Stimulated activated CD8-positive, alpha-beta memory T cell treated with anti-CD3 and anti-CD28 coated beads, Interleukin-15, amount 100 ng/mL, for 24 hours (primary cell): ENCODE results near the gene TRIM50.
"Not testable (repeated sequence)": the region's sequence is repeated elsewhere in the genome, so short reads cannot be mapped to it uniquely, and the experiment has no call there.

Source experiments
- DNase-seq: peaks from one replicate; pipeline ENCODE4 v3.0.0-alpha.2; 2020; ENCODE audit warnings: low read depth

Gene TRIM50

DNA sequence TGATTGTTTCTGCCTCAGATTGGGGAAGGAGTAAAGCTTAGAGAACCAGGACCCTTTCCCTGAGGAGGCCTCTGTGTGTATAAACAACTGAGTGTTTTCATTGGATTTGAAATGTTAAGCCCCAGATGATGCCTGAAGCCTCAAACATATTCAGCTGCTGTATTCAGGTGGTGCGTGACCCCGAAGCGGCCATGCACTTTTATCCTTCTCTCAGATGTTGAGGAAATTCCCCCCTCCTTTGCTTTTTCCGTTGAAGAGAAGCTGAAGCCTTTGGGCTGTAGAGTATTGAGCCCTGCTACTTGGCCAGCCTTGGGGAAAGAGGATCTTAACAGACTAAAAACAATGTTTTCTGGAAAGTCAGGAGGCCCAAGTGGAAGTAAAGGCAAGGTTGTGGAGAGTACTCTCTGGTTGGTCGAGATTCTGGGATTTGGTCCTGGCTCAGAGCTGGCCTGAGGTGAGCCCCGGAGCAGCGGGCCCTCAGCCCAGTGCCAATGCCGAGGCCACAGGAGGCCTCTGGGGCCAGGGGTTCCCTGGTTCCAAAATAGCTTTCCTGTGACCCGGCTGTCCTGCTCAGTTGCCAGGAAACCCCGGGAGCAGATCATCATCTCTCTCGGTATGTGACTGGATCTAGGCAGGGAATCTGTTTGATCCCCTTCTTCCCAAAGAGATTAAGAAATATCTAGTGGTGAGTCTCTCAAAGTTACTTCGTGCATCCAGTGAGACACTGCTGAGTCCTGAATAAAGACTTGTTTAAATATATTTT, 22.6 kb upstream of the TRIM50 start:
- no peak for DNase-seq

DNA sequence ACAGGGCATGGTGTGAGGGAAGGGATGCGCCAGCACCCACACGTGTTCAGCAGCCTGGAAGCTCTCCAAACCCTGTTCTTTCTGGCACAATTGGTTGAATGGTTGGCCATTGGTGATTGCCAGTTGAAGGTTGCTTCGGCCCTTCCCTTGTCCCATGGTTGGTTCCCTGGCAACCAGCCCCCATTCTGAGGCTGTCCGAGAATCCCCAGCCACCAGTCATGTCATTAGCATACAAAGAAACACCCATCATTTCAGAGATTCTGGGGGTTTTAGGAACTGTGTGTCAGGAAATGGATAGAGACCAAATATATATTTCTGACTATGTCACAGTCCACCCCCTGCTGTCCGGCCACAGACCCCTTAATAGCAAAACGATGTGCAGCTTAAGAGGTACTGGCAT, 21.9 kb upstream of the TRIM50 start:
- no peak for DNase-seq

DNA sequence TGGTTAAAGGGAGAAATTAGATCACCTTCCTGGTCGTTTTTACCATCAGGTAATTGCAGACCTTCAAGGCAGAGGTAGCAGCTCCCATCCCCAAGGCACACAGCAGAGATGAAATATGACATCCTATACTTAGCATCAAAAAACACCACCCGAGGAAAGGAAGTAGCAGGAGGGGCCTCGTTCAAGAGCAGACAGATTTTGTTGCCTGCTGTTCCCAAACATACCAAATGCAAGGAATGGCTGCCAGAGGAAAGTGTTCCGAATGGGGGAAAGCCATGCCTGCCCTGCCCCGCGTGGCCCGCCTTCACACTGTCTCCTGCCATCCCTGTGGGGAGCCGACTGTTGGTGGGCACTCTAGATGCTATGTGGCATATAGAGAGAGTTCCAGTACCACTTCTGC, 18.1 kb upstream of the TRIM50 start:
- DNase-seq: no peak

DNA sequence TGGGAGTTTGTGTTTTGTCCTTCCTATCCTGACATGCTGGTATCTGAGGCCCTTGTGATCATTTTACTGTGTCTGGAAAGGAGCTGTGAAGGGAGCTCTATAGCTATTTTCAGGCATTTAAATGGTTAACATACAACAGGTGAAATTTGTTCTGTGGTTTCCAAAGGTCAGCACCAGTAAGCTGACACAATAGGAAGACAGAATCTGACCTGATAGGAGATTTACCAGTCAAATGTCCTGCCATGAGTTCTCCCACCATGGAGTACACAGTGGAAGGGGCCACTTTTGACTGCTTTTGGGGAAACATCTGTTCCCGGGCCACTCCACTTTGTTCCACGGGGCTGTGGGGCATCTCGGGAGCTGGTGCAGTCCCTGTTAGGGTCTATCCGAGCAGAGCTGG, 17.7 kb upstream of the TRIM50 start:
- DNase-seq: no peak

DNA sequence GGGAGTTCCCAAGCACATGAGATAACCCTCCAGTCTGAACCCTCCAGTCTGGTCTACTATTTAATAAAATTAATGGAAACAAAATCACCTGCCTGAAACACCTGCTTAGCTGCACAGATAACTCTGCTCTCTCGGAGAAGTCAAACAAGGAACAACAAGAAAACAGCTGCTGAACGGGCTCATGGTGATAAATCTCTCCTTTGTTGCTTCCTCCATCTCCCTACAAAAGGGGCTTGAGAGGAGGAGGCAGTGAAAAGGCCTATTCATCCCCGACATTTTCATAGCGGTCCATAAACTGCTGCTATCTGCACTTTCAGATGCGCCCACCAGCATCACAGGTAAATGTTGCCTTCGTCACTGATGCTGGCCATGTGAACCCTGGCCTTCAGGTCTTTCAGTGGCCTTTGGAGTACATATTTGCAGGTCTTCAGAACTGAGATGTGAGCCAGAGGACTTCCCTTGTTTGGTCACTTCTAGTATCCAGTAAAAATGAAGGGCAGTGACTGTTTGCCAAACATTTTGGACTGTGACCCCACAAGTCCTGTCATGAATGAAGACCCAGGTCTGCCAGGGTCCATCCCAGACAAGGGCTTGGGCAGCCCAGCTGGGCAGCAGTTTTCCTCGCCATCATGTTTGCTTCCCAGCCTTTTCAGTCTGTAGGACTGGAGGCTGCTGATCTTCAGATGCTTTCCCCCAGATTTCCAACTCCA, 15.9 kb upstream of the TRIM50 start:
- no peak for DNase-seq

DNA sequence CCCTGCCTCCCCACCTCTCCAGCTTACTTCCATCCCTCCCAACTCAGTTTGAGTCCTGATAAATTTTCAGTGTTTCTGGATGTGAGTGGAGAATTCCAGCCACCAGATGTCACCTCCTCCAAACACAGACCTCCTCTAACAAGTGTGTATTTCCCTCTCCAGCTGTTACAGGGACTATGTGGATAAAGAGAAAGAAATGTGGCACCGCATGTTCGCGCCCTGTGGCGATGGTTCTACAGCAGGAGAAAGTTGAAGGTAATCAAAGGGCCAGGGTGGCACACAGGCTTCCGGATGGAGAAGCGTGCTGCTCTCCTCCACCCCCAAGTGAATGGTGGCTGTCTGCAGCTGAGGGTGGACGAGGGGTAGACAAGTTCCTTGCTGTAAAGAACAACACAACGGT, 14.8 kb upstream of the TRIM50 start:
- DNase-seq: no peak

DNA sequence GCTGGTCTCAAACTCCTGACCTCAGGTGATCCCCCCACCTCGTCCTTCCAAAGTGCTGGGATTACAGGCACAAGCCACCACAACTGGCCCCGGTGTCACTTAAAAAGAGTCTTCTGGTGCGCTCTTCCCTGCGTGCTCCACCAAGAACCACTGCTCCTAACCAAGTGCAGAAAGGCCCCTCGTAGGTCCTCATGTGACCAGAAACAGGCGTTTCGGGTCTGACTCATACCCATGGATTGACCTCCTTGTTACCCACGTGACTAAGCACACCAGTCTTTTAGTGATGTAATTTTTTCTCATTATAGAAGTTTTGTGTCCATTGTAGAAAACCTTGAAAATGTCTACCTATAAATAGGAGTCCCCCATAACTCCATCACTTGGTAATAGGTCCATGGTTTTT, 14.0 kb upstream of the TRIM50 start:
- no peak for DNase-seq

DNA sequence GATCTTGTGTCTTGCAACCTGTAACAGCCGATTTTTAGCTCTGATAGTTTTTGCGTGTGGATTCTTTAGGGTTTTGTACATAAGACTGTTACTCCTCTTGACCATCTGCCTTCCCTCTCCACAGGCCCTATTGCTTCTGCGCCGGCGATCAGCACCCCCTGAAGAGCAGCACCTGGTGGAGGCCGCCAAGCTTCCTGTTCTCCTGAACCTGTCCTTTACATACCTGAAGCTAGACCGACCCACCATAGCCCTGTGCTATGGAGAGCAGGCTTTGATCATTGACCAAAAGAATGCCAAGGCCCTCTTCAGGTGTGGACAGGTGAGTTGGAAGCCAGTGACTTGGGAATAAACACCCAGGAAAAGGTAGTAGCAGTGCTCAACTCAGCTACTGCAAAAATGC, 12.6 kb upstream of the TRIM50 start:
- no peak for DNase-seq

DNA sequence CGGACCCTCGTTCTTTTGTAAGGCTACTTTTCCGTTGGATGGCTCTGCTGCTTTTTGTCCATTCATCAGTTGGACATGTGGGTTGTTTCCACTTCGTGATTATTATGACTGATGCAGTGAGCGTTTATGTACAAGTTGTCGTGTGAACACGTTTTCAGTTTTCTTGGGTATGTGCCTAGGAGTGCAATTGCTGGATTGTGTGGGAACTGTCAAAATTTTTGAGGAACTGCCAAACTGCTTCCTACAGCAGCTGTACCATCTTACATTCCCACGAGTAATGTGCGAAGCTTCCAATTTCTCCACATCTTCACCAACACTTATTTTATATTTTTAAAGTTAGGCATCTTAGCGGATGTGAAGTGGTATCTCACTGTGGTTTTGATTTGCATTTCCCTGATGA, 10.4 kb upstream of the TRIM50 start:
- no peak for DNase-seq

DNA sequence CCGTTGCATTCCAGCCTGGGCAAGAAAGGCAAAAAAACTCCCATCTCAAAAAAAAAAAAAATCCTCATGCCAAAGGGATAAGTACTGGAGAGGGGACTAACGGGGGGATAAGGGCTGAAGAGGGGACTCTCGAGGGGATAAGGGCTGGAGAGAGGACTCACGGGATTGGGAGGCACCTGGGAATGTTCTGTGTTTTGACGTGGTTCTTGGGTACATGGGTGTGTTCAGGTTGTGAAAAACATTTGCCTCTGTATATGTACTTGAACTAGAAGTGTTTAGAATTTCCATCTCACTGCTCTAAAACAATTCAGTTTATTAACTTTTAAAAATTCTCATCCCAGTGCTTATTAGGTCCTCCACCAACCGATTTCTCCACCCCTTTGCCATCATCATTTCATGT, 4.6 kb upstream of the TRIM50 start:
- no peak for DNase-seq

DNA sequence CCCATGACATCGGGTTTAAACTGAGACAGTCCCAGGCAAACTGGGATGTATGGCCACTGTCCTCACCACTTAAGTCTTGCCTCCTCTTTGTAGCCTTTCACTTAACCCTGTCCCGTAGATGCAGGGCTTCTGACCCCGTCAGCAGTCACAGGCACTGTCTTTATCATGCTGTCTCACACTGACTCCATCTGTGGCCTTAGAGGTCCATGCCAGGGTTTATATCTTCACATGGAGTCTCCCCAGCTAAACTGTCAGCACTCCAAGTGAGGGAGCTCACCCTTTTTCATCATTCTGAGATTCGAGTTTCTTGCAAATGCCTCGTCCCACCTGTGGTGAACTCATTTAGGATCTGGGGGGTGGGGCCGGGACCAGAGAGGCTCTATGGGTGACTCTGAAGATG, 2.9 kb upstream of the TRIM50 start:
- DNase-seq: no peak

DNA sequence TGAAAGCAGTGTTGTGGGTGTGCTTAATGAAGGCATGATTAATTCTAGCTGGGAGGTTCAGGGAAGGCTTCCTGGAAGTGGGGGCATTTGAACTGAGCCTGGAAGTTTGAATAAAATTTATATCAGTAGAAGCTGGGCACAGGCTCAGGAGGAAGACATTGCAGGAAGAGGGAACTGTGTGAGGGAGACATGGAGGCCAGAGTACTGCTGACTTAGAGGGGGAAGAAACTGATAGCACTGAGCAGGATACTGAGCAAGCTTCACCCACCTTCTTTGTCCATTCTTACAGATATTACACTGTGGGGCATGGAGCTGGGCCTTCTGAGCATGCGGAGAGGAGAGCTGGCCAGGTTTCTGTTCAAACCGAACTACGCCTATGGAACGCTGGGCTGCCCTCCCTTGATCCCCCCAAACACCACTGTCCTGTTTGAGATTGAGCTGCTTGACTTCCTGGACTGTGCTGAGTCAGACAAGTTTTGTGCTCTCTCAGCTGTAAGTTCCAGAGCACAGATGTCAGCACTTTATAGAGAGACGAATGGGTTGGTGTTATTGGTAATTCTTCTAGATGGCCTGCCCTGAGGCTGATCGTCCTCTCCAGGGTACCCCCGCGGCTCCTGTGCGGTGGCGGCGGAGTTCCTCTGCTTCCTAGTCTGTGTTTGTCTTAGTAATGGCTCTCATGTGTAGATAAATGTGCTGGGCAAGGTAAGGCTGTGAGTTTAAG, 2.1 kb upstream of the TRIM50 start:
- DNase-seq: no peak

DNA sequence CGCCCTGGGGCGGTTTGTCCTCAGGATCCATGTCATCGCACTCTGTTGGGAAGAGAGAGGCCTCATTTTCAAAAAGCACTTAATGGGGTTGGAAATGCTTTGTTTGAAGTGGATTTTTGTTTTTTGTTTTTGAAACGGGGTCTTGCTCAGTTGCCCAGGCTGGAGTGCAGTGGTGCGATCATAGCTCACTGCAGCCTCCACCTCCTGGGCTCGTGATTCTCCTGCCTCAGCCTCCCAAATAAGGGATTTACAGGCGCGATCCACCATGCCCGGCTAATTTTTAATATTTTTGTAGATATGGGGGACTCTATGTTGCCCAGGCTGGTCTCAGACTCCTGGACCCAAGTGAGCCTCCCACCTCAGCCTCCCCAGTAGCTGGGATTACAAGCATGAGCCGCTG, 814 bp upstream of the TRIM50 start:
- DNase-seq: no peak

DNA sequence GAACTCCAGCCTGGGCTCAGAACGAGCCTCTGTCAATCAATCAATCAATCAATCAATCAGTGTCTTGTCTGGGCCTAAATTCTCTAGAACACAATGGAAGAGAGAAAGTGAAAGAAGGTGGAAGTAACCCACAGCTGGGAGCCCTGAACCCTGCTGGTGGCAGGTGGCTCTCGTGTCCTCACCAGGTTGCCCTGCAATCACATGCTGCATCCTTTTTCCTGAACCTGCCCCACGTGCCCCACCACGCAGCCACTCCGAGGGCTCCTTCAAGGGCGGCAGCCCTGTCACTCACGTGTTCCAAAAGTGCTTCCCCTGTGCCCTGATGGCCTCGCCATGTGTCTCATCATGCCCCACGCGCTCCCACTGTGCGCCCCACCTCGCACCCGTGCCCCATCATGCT, 433 bp downstream of the TRIM50 start:
- DNase-seq: not testable (repeated sequence)

DNA sequence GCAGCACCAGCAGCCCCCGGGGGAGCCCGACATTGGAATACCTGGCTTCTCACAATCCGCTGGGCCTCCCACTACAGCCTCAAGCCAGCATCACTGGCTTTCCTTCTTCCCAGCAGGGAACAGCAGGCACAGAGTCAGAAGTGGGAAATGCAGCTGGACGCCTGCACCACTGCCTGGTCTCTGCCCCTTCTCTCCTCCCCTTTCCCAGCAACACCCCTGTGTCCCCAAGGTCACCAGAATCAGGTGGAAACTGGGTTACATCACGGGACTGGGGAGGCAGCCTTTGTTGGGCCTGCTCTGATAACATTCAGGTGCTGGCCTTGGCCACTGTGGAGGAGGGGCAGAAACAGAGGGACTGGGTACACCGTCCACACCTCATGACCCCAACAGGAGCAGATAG, 2.5 kb downstream of the TRIM50 start:
- not testable (repeated sequence) for DNase-seq

DNA sequence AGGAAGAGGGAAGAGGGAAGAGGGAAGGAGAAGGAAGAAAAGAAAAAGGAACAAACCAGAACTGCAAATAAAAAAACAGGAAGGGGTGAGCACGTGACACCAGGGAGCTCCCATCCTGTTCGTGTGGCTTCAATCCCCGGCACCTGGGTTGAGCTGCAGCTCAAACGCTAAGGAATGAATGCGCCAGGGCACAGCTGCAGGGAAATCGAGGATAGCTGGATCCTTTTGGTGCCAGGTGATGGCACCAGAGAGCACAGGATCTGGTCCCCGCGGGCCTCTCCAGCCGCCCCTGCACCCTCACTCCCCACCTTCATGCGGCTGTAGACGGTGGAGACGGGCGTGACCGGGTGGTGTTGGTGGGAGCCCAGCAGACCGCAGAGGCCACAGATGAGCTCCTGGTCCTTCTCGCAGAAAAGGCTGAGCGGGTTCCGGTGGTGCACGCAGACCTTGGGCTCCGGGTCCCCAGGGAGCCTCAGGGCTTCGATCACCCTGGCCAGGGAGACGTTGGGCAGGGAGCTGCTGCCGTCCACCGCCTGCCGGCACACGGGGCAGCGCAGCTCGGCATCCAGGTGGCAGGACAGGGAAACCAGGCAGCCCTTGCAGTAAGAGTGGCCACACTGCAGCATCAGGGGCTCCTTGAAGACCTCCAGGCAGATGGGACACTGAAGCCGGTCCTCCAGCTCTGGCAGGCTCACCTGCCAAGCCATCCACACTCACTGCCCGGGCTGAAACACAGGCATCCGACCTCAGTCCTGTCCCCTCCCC, 3.6 kb downstream of the TRIM50 start:
- DNase-seq: peak; percentile 7

DNA sequence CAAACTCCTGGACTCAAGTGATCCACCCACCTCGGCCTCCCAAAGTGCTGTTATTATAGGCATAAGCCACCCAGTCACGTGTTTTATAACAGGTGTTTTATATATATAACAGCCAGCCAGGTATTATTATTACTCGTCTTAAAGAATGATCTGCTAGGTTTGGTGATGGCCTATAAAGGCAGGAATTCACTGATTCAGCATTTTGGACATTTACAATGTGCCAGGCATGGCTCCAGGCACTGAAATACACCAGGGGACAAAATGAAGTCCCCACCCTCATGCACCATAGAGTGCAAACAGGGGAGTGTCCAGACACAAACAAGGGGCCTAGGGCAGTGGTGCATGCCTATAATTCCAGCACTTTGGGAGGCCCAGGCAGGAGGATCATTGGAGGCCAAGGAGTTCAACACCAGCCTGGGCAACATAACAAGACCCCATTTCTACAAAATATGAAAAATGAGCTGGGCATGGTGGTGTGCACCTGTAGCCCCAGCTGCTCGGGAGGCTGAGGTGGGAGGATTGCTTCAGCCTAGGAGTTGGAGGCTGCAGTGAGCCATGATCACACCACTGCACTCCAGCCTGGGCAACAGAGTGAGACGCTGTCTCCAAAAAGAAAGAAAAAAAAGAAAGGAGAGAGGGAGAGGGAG, 4.3 kb downstream of the TRIM50 start:
- DNase-seq: not testable (repeated sequence)

DNA sequence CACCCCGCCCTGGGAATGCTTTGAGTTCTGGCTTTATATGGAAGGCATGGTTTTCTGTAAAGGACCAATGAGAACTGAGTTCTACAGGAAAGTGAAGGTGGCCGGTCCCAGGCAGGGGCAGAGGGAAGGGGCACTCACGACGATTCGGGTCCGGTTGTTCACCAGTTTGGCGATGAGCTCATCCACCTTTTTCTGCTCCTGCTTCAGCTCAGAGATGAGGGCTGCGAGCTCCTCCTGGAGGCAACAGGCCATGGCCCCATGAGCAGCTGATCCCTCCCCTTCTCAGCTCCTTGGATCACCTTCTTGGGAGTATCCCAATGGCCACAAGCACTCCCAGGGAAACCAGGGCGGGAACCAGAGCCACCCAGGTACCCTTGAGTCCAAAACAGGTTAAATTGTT, 7.9 kb downstream of the TRIM50 start:
- not testable (repeated sequence) for DNase-seq

DNA sequence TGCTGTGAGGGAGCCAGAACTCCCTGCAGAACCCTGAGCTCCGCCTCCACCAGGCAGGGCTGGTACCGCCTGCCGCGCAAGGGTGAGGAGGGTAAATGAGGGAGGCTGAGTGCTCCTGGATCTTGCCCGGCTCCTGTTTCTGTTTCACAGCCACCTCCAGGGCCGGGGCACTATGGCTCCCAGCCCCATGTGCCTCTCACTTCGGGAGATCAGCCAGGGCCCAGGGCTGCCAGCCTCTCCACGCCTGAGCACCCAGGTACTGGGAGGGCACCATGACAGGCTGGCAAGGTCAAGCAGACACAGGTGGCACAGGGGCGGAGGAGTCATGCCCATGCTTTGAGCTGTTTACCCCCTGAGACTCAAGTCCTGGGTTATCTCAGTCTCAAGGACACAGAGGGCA, 8.3 kb downstream of the TRIM50 start:
- DNase-seq: not testable (repeated sequence)

DNA sequence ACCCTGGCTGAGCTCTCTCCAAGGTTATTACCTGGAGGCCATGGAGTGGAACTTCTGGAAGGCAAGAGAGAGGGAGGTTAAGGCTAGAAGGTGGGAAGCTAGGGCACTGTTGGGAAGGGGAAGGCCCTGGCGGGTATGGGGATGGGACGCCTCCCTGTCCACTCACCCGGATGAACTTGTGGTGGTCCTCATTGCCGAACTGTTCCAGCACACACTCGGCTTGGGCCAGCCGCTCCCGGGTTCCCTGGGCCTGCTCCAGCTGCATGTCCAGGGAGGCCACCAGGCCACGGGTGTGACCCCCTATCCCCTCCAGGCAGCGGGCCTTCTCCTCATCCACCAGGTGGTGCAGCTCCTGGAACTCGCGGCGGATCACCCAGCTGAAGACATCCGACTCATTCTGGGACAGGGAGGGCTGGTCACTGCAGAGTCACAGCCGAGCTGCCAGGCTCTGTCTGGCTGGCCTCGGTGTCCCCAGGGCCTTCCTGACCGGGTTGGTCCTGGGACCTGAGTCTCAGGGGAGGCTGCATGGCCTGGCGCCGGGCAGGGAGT, 9.2 kb downstream of the TRIM50 start:
- DNase-seq: not testable (repeated sequence)

DNA sequence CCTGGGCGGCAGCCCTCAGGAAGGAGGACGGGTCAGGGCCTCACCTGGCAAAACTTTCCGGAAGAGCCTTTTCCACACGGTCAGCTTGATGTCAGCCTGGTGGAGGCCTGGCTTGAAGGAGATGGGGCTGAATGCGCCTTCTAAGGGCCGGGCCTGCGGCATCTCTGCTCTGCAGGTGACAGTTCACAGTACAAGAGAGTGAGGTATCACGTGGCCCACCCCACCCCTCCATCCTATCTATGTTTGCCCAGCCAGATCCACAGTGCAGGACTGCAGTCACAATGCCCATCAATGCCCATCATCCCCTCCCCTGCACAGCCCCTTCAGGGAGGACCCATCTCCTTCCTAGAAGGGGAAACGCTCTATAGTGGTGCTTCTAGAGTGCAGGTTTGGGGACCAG, 11.4 kb downstream of the TRIM50 start:
- no peak for DNase-seq

DNA sequence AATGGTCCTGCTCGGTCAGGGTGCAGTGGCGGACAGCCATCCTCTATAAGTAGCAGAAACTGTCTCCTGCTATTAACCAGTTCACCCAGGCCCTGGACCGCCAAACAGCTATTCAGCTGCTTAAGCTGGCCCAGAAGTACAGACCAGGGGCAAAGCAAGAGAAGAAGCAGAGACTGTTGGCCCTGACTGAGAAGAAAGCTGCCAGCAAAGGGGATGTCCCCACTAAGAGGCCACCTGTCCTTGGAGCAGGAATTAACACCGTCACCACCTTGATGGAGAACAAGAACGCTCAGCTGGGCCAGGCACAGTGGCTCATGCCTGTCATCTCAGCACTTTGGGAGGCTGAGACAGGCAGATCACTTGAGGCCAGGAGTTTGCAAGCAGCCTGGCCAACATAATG, 13.6 kb downstream of the TRIM50 start:
- DNase-seq: no peak
